IMR-90 (cell line): Measurements from ENCODE around the gene GOLGA8A. TPM values are rescaled to one million over a fixed set of nuclear protein-coding genes. Genes with fewer than 3 reads are reported as not detected.

Experiments
- ATAC-seq: fragments of 200-7000 bp; cut with Tn5 transposase; 2 replicates; pipeline ENCODE4 v1.9.1; 2020; ENCODE audit warnings: low read depth, mild to moderate bottlenecking, moderate library complexity
- BruUV-seq: library from RNA; stranded (reverse); fragments of 400-500 nt; replicated peaks from 2 replicates; lab custom pipeline; 2021; lab: Mats Ljungman, UMichigan
- CTCF ChIA-PET: fragments of 300-600 bp; formaldehyde crosslinking; extraction: SDS; loops from one replicate; lab custom pipeline; 2021; ENCODE audit warnings: antibody characterized with exemption; lab: Yijun Ruan, JAX
- POLR2A ChIA-PET: fragments of 300-600 bp; sonication (Branson Sonifier 250); formaldehyde crosslinking; loops from one replicate; lab custom pipeline; 2022; ENCODE audit warnings: antibody characterized with exemption; ENCODE audit not compliant: unreplicated experiment; lab: Charles Lee
- DNase-seq: peaks from one replicate; pipeline ENCODE4 v3.0.0; 2013
- H2AFZ ChIP-seq: replicated peaks from 2 replicates; pipeline ENCODE3; 2013; ENCODE audit warnings: low read length, mild to moderate bottlenecking; ENCODE audit not compliant: poor library complexity
- H2AK5ac ChIP-seq: 2 replicates; pipeline ENCODE4 v1.6.1; 2013; ENCODE audit warnings: low read depth, low read length, inconsistent platforms
- H2AK9ac ChIP-seq: replicated peaks from 2 replicates; pipeline ENCODE3; 2013; ENCODE audit warnings: mild to moderate bottlenecking, low read depth, low read length, moderate library complexity; ENCODE audit not compliant: poor library complexity
- H2BK120ac ChIP-seq: 2 replicates; pipeline ENCODE4 v1.6.1; 2013; ENCODE audit warnings: low read depth, low read length, inconsistent platforms
- H2BK15ac ChIP-seq: 3 replicates; pipeline ENCODE4 v1.6.1; 2013; ENCODE audit warnings: low read depth, low read length, inconsistent platforms
- H2BK20ac ChIP-seq: 2 replicates; pipeline ENCODE4 v1.6.1; 2013; ENCODE audit warnings: low read depth, mild to moderate bottlenecking, inconsistent platforms, low read length, moderate library complexity
- H2BK5ac ChIP-seq: 2 replicates; pipeline ENCODE4 v1.6.1; 2013; ENCODE audit warnings: mild to moderate bottlenecking, low read depth, low read length, inconsistent platforms; ENCODE audit not compliant: poor library complexity, severe bottlenecking
- H3K14ac ChIP-seq: replicated peaks from 2 replicates; pipeline ENCODE4 v1.6.1; 2013; ENCODE audit warnings: low read depth, low read length, inconsistent platforms
- H3K18ac ChIP-seq: 2 replicates; pipeline ENCODE4 v1.6.1; 2013; ENCODE audit warnings: low read depth, low read length, control low read depth
- H3K23ac ChIP-seq: 2 replicates; pipeline ENCODE4 v1.6.1; 2013; ENCODE audit warnings: low read depth, low read length, inconsistent platforms
- H3K27ac ChIP-seq: 2 replicates; pipeline ENCODE4 v1.5.1; 2013; ENCODE audit warnings: mild to moderate bottlenecking, control low read depth, low read length; ENCODE audit not compliant: insufficient read depth
- H3K27me3 ChIP-seq: 2 replicates; pipeline ENCODE4 v1.6.1; 2013; ENCODE audit warnings: low read length; ENCODE audit not compliant: control insufficient read depth, insufficient read depth
- H3K36me3 ChIP-seq: 2 replicates; pipeline ENCODE4 v1.6.1; 2013; ENCODE audit warnings: low read length, mixed read lengths; ENCODE audit not compliant: control insufficient read depth, insufficient read depth
- H3K4ac ChIP-seq: 2 replicates; pipeline ENCODE4 v1.6.1; 2013; ENCODE audit warnings: low read depth, low read length, inconsistent platforms
- H3K4me1 ChIP-seq: 2 replicates; pipeline ENCODE4 v1.6.1; 2013; ENCODE audit warnings: low read length, mixed read lengths; ENCODE audit not compliant: control insufficient read depth, insufficient read depth
- H3K4me2 ChIP-seq: 2 replicates; pipeline ENCODE4 v1.6.1; 2013; ENCODE audit warnings: low read depth, mild to moderate bottlenecking, control low read depth, low read length, moderate library complexity
- H3K4me3 ChIP-seq: 2 replicates; pipeline ENCODE4 v1.5.1; 2013; ENCODE audit warnings: low read depth, mild to moderate bottlenecking, control low read depth, low read length, moderate library complexity; ENCODE audit not compliant: insufficient read depth
- H3K56ac ChIP-seq: 2 replicates; pipeline ENCODE4 v1.6.1; 2013; ENCODE audit warnings: low read length, inconsistent platforms; ENCODE audit not compliant: insufficient read depth; ENCODE audit errors: extremely low read depth
- H3K79me1 ChIP-seq, 2 experiments: 2 replicates each; pipeline ENCODE4 v1.6.1; 2013; ENCODE audit warnings: low read length in 2 of 2, inconsistent platforms in 1 of 2, low read depth in 1 of 2
- H3K9ac ChIP-seq: 2 replicates; pipeline ENCODE4 v1.6.1; 2013; ENCODE audit warnings: low read depth, low read length, control low read depth
- H3K9me1 ChIP-seq: 2 replicates; pipeline ENCODE4 v1.6.1; 2013; ENCODE audit warnings: low read length, inconsistent platforms; ENCODE audit not compliant: insufficient read depth
- H3K9me3 ChIP-seq: 2 replicates; pipeline ENCODE4 v1.6.1; 2013; ENCODE audit warnings: low read length; ENCODE audit not compliant: control insufficient read depth, insufficient read depth
- H4K20me1 ChIP-seq: 2 replicates; pipeline ENCODE4 v1.6.1; 2013; ENCODE audit warnings: low read length, inconsistent platforms; ENCODE audit not compliant: insufficient read depth
- H4K5ac ChIP-seq: 2 replicates; pipeline ENCODE4 v1.6.1; 2013; ENCODE audit warnings: mild to moderate bottlenecking, low read depth, low read length, control low read depth
- H4K8ac ChIP-seq, 2 experiments: 2 replicates each; pipeline ENCODE4 v1.6.1; 2013; ENCODE audit warnings: low read depth in 2 of 2, low read length in 2 of 2, control low read depth in 1 of 2, inconsistent platforms in 1 of 2
- H4K91ac ChIP-seq: 2 replicates; pipeline ENCODE4 v1.6.1; 2013; ENCODE audit warnings: low read depth, low read length, inconsistent platforms; ENCODE audit not compliant: insufficient read depth
- BHLHE40 ChIP-seq: fragments of 150-350 bp; IDR thresholded peaks from 2 replicates; pipeline ENCODE4 v1.6.1; 2016; ENCODE audit warnings: mild to moderate bottlenecking, low read depth, low read length
- CEBPB ChIP-seq: IDR thresholded peaks from 2 replicates; pipeline ENCODE4 v1.6.1; 2012; ENCODE audit warnings: low read depth, low read length, improper control_type of control experiment
- CHD1 ChIP-seq: IDR thresholded peaks from 2 replicates; pipeline ENCODE4 v1.6.1; 2012; ENCODE audit warnings: low read depth, low read length, improper control_type of control experiment
- ELK1 ChIP-seq: fragments of 150-350 bp; IDR thresholded peaks from 2 replicates; pipeline ENCODE4 v1.6.1; 2016; ENCODE audit warnings: low read depth, mild to moderate bottlenecking, low read length, moderate library complexity, borderline replicate concordance
- FOS ChIP-seq: fragments of 150-350 bp; IDR thresholded peaks from 2 replicates; pipeline ENCODE4 v1.6.1; 2016; ENCODE audit warnings: low read depth, low read length
- MAFK ChIP-seq: IDR thresholded peaks from 2 replicates; pipeline ENCODE4 v1.6.1; 2012; ENCODE audit warnings: low read depth, low read length, improper control_type of control experiment
- MAZ ChIP-seq: IDR thresholded peaks from 2 replicates; pipeline ENCODE4 v1.6.1; 2012; ENCODE audit warnings: low read depth, mild to moderate bottlenecking, low read length, improper control_type of control experiment, moderate library complexity, borderline replicate concordance
- MXI1 ChIP-seq: IDR thresholded peaks from 2 replicates; pipeline ENCODE4 v1.6.1; 2012; ENCODE audit warnings: low read depth, mild to moderate bottlenecking, low read length, moderate library complexity, borderline replicate concordance
- NFE2L2 ChIP-seq: fragments of 150-350 bp; IDR thresholded peaks from 2 replicates; pipeline ENCODE4 v1.6.1; 2016; ENCODE audit warnings: low read depth, mild to moderate bottlenecking, low read length
- POLR2A ChIP-seq: IDR thresholded peaks from 2 replicates; pipeline ENCODE4 v1.6.1; 2012; ENCODE audit warnings: mild to moderate bottlenecking, low read depth, low read length
- RAD21 ChIP-seq: IDR thresholded peaks from 2 replicates; pipeline ENCODE4 v1.6.1; 2012; ENCODE audit warnings: low read length, improper control_type of control experiment
- RCOR1 ChIP-seq: IDR thresholded peaks from 2 replicates; pipeline ENCODE4 v1.6.1; 2012; ENCODE audit warnings: mild to moderate bottlenecking, low read length, improper control_type of control experiment; ENCODE audit not compliant: insufficient replicate concordance
- RFX5 ChIP-seq: IDR thresholded peaks from 2 replicates; pipeline ENCODE4 v1.8.0; 2012; ENCODE audit warnings: low read depth, mild to moderate bottlenecking, low read length, moderate library complexity
- SMC3 ChIP-seq: fragments of 150-350 bp; IDR thresholded peaks from 2 replicates; pipeline ENCODE4 v1.6.1; 2016; ENCODE audit warnings: low read depth, mild to moderate bottlenecking, antibody characterized with exemption, low read length, moderate library complexity
- WGBS, 2 experiments: methylation state at CpG; one replicate each; pipeline versions ENCODE4 v1.1.5 to v1.1.7; 2013; ENCODE audit warnings: missing lambda C conversion rate in 2 of 2; ENCODE audit not compliant: insufficient read length in 1 of 2; ENCODE audit errors: extremely low coverage in 2 of 2; 5-methylcytosine and 5-hydroxymethylcytosine counted together
- dilution Hi-C: fragments of 300-500 bp; cut with HindIII; formaldehyde crosslinking; loops from one replicate; pipeline ENCODE4 v1.14.3; 2018; ENCODE audit warnings: low sequenced_read_pairs; ENCODE audit not compliant: unreplicated experiment
- in situ Hi-C: fragments of 300-500 bp; cut with MboI; formaldehyde crosslinking; loops from 3 replicates; pipeline ENCODE4 v1.14.3; 2019; ENCODE audit warnings: low sequenced_read_pairs, inconsistent platforms, mixed read lengths
- intact Hi-C: fragments of 100-400 bp; cut with micrococcal nuclease; formaldehyde crosslinking; loops from 2 replicates; pipeline ENCODE4 v1.10.0; 2022
- polyA plus RNA-seq, 3 experiments: library from polyadenylated mRNA; depleted of rRNA; stranded (reverse); fragments of >200 nt; gene quantifications; 2 replicates each; pipeline ENCODE4 v1.2.3, GENCODE V29; 2012; ENCODE audit warnings: low replicate concordance in 1 of 3
- total RNA-seq: library from RNA; depleted of rRNA; stranded (reverse); fragments of >200 nt; gene quantifications from 2 replicates; pipeline ENCODE4 v1.2.3, GENCODE V29; 2012
- TF ChIP-seq, protein P1 (sequence below): conservative IDR thresholded peaks from 2 replicates; pipeline ENCODE4 v1.5.1; 2012; ENCODE audit warnings: mild to moderate bottlenecking, low read depth, low read length, improper control_type of control experiment
- TF ChIP-seq, protein P2 (sequence below): fragments of 150-350 bp; IDR thresholded peaks from 2 replicates; pipeline ENCODE4 v1.6.1; 2017; ENCODE audit warnings: mild to moderate bottlenecking, antibody characterized with exemption, low read length, low read depth

Gene GOLGA8A
- total and polyA plus RNA-seq, 2 of the 4 experiments (the other 2 are of a cell fraction) = 4.7 to 33.8 TPM

DNA sequence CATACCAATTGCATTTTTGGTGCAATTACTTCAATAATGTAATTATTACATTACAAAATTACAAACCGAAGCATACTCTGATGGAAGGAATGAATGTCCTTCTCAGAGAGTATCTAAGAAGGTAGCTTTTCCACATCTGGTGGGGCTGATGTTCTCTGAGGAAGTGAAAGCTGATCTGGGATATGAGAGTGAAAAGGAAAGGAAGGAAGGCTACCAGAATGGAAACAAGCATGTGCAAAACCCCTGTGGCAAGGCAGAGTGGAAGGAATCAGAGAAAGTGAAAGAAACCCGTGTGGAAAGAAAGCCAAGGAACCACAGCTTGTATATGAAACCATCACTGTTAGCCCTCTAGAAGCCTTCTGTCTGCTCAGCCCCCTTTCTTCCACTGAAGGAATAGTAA, 35.3 kb upstream of the GOLGA8A start:
- no peak overlapping the region for H3K23ac ChIP-seq
- H2AK9ac ChIP-seq = no peak overlapping the region
- ChIA-PET POLR2A (no interaction called here), CTCF (no interaction called here)
- intact Hi-C loops (no loop called here), dilution Hi-C loops (no loop called here), in situ Hi-C loops (no loop called here)
- H3K36me3 ChIP-seq = no peaks in the 10 kb centered on the region
- H3K4me2 ChIP-seq = no peak overlapping the region
- no peak overlapping the region for H2BK15ac ChIP-seq
- TF ChIP-seq, protein P1, sequence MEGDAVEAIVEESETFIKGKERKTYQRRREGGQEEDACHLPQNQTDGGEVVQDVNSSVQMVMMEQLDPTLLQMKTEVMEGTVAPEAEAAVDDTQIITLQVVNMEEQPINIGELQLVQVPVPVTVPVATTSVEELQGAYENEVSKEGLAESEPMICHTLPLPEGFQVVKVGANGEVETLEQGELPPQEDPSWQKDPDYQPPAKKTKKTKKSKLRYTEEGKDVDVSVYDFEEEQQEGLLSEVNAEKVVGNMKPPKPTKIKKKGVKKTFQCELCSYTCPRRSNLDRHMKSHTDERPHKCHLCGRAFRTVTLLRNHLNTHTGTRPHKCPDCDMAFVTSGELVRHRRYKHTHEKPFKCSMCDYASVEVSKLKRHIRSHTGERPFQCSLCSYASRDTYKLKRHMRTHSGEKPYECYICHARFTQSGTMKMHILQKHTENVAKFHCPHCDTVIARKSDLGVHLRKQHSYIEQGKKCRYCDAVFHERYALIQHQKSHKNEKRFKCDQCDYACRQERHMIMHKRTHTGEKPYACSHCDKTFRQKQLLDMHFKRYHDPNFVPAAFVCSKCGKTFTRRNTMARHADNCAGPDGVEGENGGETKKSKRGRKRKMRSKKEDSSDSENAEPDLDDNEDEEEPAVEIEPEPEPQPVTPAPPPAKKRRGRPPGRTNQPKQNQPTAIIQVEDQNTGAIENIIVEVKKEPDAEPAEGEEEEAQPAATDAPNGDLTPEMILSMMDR = no peak
- TF ChIP-seq MXI1 (no peak), RCOR1 (no peak), ELK1 (no peak), MAFK (no peak), RAD21 (no peak), FOS (no peak), CEBPB (no peak), BHLHE40 (no peak), RFX5 (no peak), CHD1 (no peak), POLR2A (no peak), NFE2L2 (no peak), SMC3 (no peak), MAZ (no peak)
- TF ChIP-seq, protein P2, sequence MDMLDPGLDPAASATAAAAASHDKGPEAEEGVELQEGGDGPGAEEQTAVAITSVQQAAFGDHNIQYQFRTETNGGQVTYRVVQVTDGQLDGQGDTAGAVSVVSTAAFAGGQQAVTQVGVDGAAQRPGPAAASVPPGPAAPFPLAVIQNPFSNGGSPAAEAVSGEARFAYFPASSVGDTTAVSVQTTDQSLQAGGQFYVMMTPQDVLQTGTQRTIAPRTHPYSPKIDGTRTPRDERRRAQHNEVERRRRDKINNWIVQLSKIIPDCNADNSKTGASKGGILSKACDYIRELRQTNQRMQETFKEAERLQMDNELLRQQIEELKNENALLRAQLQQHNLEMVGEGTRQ = no peak
- WGBS, 2 experiments = no CpG with 5 or more reads among the region's 2 CpGs
- H3K4me1 ChIP-seq = no peaks in the 10 kb centered on the region
- no peak overlapping the region for H2BK120ac ChIP-seq
- H3K18ac ChIP-seq = no peak overlapping the region
- H3K27ac ChIP-seq = no peak overlapping the region
- no peak overlapping the region for H4K91ac ChIP-seq
- H2AFZ ChIP-seq = no peak overlapping the region
- no peak overlapping the region for H2BK5ac ChIP-seq
- no peaks in the 10 kb centered on the region for H3K79me1 ChIP-seq
- H3K4ac ChIP-seq = no peak overlapping the region
- no TSS peak for BruUV-seq
- no peak overlapping the region for H4K8ac ChIP-seq
- H3K14ac ChIP-seq = no peak overlapping the region
- H4K5ac ChIP-seq = no peak overlapping the region
- H3K9me1 ChIP-seq = no peaks in the 10 kb centered on the region
- H3K56ac ChIP-seq = no peak overlapping the region
- DNase-seq (no peak), ATAC-seq (no peak)
- no peaks in the 10 kb centered on the region for H3K9me3 ChIP-seq
- no peak overlapping the region for H2AK5ac ChIP-seq
- peaks cover 2% of the 10 kb centered on the region; the same call in 1 of the 2 replicates for H3K27me3 ChIP-seq
- no peak overlapping the region for H3K4me3 ChIP-seq
- H2BK20ac ChIP-seq = no peak overlapping the region
- no peaks in the 10 kb centered on the region for H4K20me1 ChIP-seq
- no peak overlapping the region for H3K9ac ChIP-seq
